ENCODE results near the gene STK16.

GRCh38 chr2:219270055-219270372 lies 24.7 kb downstream of the STK16 start:
- TF ChIP-seq CTCF (IDR thresholded peaks at IDR 0.05) (no peak), POLR2AphosphoS5 (IDR thresholded peaks at IDR 0.05) (no peak), POLR2A (IDR thresholded peaks at IDR 0.05) (no peak)

Measured in breast epithelium (tissue), 3 donors.